SK-N-SH treated with all-trans-retinoic acid at 6 μM for 48 hours (cell line): ENCODE results near the gene AFAP1.

Experiments
- ATAC-seq: fragments of 200-7000 bp; cut with Tn5 transposase; 3 replicates; pipeline ENCODE4 v1.9.1; 2020; ENCODE audit warnings: mild to moderate bottlenecking, moderate library complexity
- ARNTL ChIP-seq: fragments of 450-650 bp; formaldehyde crosslinking; IDR thresholded peaks from 2 replicates; pipeline ENCODE4 v1.5.0; 2020; ENCODE audit warnings: low read depth, mild to moderate bottlenecking, moderate library complexity, borderline replicate concordance
- BACH2 ChIP-seq: fragments of 250-450 bp; sonication (Bioruptor Pico); IDR thresholded peaks from 2 replicates; pipeline ENCODE4 v1.9.0; 2021; ENCODE audit warnings: mild to moderate bottlenecking, borderline replicate concordance
- CREB5 ChIP-seq: fragments of 250-450 bp; sonication (Bioruptor Pico); IDR thresholded peaks from 2 replicates; pipeline ENCODE4 v1.5.1; 2020; ENCODE audit warnings: low read depth, mild to moderate bottlenecking, moderate library complexity
- CSDC2 ChIP-seq: fragments of 250-450 bp; sonication (Bioruptor Pico); IDR thresholded peaks from 2 replicates; pipeline ENCODE4 v1.5.0; 2020; ENCODE audit warnings: mild to moderate bottlenecking, moderate library complexity
- CSRNP3 ChIP-seq: fragments of 250-450 bp; sonication (Bioruptor Pico); IDR thresholded peaks from 2 replicates; pipeline ENCODE4 v1.5.1; 2021; ENCODE audit warnings: mild to moderate bottlenecking, moderate library complexity
- GLIS3 ChIP-seq: fragments of 250-450 bp; sonication (Bioruptor Pico); IDR thresholded peaks from 2 replicates; pipeline ENCODE4 v1.5.0; 2020; ENCODE audit warnings: mild to moderate bottlenecking, moderate library complexity
- ISL1 ChIP-seq: fragments of 250-450 bp; sonication (Bioruptor Pico); IDR thresholded peaks from 2 replicates; pipeline ENCODE4 v2.1.2; 2022; ENCODE audit warnings: mild to moderate bottlenecking, moderate library complexity
- OSR1 ChIP-seq: fragments of 250-450 bp; sonication (Bioruptor Pico); IDR thresholded peaks from 2 replicates; pipeline ENCODE4 v1.8.0; 2022; ENCODE audit warnings: moderate library complexity, mild to moderate bottlenecking, inconsistent platforms
- PATZ1 ChIP-seq: fragments of 250-450 bp; sonication (Bioruptor Pico); IDR thresholded peaks from 2 replicates; pipeline ENCODE4 v1.8.0; 2020; ENCODE audit warnings: mild to moderate bottlenecking, moderate library complexity, borderline replicate concordance
- POU6F1 ChIP-seq: fragments of 250-450 bp; sonication (Bioruptor Pico); IDR thresholded peaks from 2 replicates; pipeline ENCODE4 v1.8.0; 2021; ENCODE audit warnings: low read depth, mild to moderate bottlenecking, moderate library complexity, borderline replicate concordance
- PPARA ChIP-seq: fragments of 250-450 bp; sonication (Bioruptor Pico); IDR thresholded peaks from 2 replicates; pipeline ENCODE4 v1.5.0; 2020; ENCODE audit warnings: mild to moderate bottlenecking, borderline replicate concordance
- RARB ChIP-seq: fragments of 250-450 bp; sonication (Bioruptor Pico); IDR thresholded peaks from 2 replicates; pipeline ENCODE4 v1.8.0; 2021; ENCODE audit warnings: mild to moderate bottlenecking, moderate library complexity
- SNAI2 ChIP-seq: fragments of 250-450 bp; sonication (Bioruptor Pico); IDR thresholded peaks from 2 replicates; pipeline ENCODE4 v1.5.0; 2020; ENCODE audit warnings: mild to moderate bottlenecking, moderate library complexity
- TCF4 ChIP-seq: fragments of 250-450 bp; sonication (Bioruptor Pico); IDR thresholded peaks from 2 replicates; pipeline ENCODE4 v1.8.0; 2021; ENCODE audit warnings: mild to moderate bottlenecking, moderate library complexity, borderline replicate concordance
- TOX ChIP-seq: fragments of 250-450 bp; sonication (Bioruptor Pico); IDR thresholded peaks from 2 replicates; pipeline ENCODE4 v1.8.0; 2021; ENCODE audit warnings: mild to moderate bottlenecking, moderate library complexity, borderline replicate concordance
- TSHZ2 ChIP-seq: fragments of 250-450 bp; sonication (Bioruptor Pico); IDR thresholded peaks from 2 replicates; pipeline ENCODE4 v1.5.0; 2020; ENCODE audit warnings: mild to moderate bottlenecking, moderate library complexity
- ZC3H10 ChIP-seq: fragments of 250-450 bp; sonication (Bioruptor Pico); IDR thresholded peaks from 2 replicates; pipeline ENCODE4 v1.5.1; 2021; ENCODE audit warnings: mild to moderate bottlenecking, moderate library complexity
- ZFP3 ChIP-seq: fragments of 250-450 bp; sonication (Bioruptor Pico); IDR thresholded peaks from 2 replicates; pipeline ENCODE4 v1.5.0; 2020; ENCODE audit warnings: mild to moderate bottlenecking, moderate library complexity
- ZFP30 ChIP-seq: fragments of 450-650 bp; formaldehyde crosslinking; IDR thresholded peaks from 2 replicates; pipeline ENCODE4 v1.5.0; 2022; ENCODE audit warnings: mild to moderate bottlenecking, moderate library complexity
- ZNF565 ChIP-seq: fragments of 450-650 bp; formaldehyde crosslinking; conservative IDR thresholded peaks from 2 replicates; pipeline ENCODE4 v1.5.0; 2020; ENCODE audit warnings: low read depth, mild to moderate bottlenecking, moderate library complexity
- ZNF70 ChIP-seq: fragments of 450-650 bp; formaldehyde crosslinking; IDR thresholded peaks from 2 replicates; pipeline ENCODE4 v1.5.0; 2020; ENCODE audit warnings: mild to moderate bottlenecking, moderate library complexity

The AFAP1 gene

GRCh38 chr4:7865533-7865932, 74.1 kb downstream of the AFAP1 start:
- TF ChIP-seq RARB (CRISPR knock-in tag) (no peak), ZFP30 (CRISPR knock-in tag) (no peak), TSHZ2 (CRISPR knock-in tag) (no peak), CSDC2 (CRISPR knock-in tag) (no peak), ZC3H10 (CRISPR knock-in tag) (no peak), TOX (CRISPR knock-in tag) (no peak), CSRNP3 (CRISPR knock-in tag) (no peak), SNAI2 (CRISPR knock-in tag) (no peak), TCF4 (no peak), OSR1 (CRISPR knock-in tag) (no peak), BACH2 (no peak), ZNF565 (no peak), ZFP3 (CRISPR knock-in tag) (no peak), PATZ1 (no peak), POU6F1 (no peak), CREB5 (CRISPR knock-in tag) (no peak), GLIS3 (CRISPR knock-in tag) (no peak), ARNTL (CRISPR knock-in tag) (no peak), ISL1 (CRISPR knock-in tag) (no peak), PPARA (CRISPR knock-in tag) (no peak)
- no peak for ATAC-seq

- ATAC-seq = no peak
- no peak for TF ChIP-seq POU6F1
- no peak for TF ChIP-seq PATZ1
- TF ChIP-seq ZFP3 (CRISPR knock-in tag) = no peak
- no peak for TF ChIP-seq CREB5 (CRISPR knock-in tag)
- TF ChIP-seq ZFP30 (CRISPR knock-in tag) = no peak
- no peak for TF ChIP-seq TCF4
- TF ChIP-seq PPARA (CRISPR knock-in tag) = no peak
- TF ChIP-seq SNAI2 (CRISPR knock-in tag) = no peak
- no peak for TF ChIP-seq TOX (CRISPR knock-in tag)
- TF ChIP-seq BACH2 = no peak
- no peak for TF ChIP-seq ZNF70
- TF ChIP-seq RARB (CRISPR knock-in tag) = no peak
- no peak for TF ChIP-seq CSDC2 (CRISPR knock-in tag)
- no peak for TF ChIP-seq CSRNP3 (CRISPR knock-in tag)
- no peak for TF ChIP-seq GLIS3 (CRISPR knock-in tag)
Observed at GRCh38 chr4:7864685-7865084, 75.0 kb downstream of the AFAP1 start.
